Measurements from ENCODE around the gene C15orf61. TPM values are rescaled to one million over a fixed set of nuclear protein-coding genes. Genes with fewer than 3 reads are reported as not detected.

C15orf61 gene
- total RNA-seq, 2 experiments from 2014 or later = 5.4 to 5.7 TPM

GRCh38 chr15:67520321-67521028, 456 bp upstream of the C15orf61 start:
- Mint-ChIP-seq H3K4me3 (peak overlapping the region; percentile 82), H3K27me3 (ENCODE audit: low read depth) (no peaks in the 10 kb centered on the region), H3K27ac (peak overlapping the region; percentile 92), H3K9me3 (ENCODE audit: insufficient read depth) (no peaks in the 10 kb centered on the region), H3K36me3 (ENCODE audit: low read depth) (peaks cover 5% of the 10 kb centered on the region), H3K4me1 (ENCODE audit: low read depth) (peaks cover 24% of the 10 kb centered on the region)
- DNase-seq (no peak), ATAC-seq (peak; percentile 12)
- ChIA-PET CTCF (interaction anchor here (0.7 to 2.2 kb wide), 6 partner anchors 9 to 315 kb away, joined by 3 to 7 read pairs (median 4); no protein-coding TSS in a partner anchor), POLR2A (interaction anchor here (0.8 to 2.1 kb wide), 5 partner anchors 9 to 321 kb away, joined by 3 to 11 read pairs (median 3); partner anchors contain the start of gene MAP2K5)

- Mint-ChIP-seq H3K9me3 (ENCODE audit: insufficient read depth) (no peaks in the 10 kb centered on the region), H3K36me3 (ENCODE audit: low read depth) (peaks cover 10% of the 10 kb centered on the region), H3K4me3 (peak overlapping the region; percentile 87), H3K27ac (peak overlapping the region; percentile 94), H3K27me3 (ENCODE audit: low read depth) (no peaks in the 10 kb centered on the region), H3K4me1 (ENCODE audit: low read depth) (peaks cover 24% of the 10 kb centered on the region)
- ChIA-PET POLR2A (interaction anchor here (0.6 to 2.1 kb wide), 5 partner anchors 20 to 460 kb away, joined by 3 to 11 read pairs (median 3); partner anchors contain the start of gene MAP2K5), CTCF (interaction anchor here (1.2 to 2.2 kb wide), 5 partner anchors 8 to 314 kb away, joined by 3 to 7 read pairs (median 4); partner anchors contain the start of gene MAP2K5)
- no peak for DNase-seq
- ATAC-seq = no peak
Observed at GRCh38 chr15:67521783-67522568, 1.0 kb downstream of the C15orf61 start.

DNA sequence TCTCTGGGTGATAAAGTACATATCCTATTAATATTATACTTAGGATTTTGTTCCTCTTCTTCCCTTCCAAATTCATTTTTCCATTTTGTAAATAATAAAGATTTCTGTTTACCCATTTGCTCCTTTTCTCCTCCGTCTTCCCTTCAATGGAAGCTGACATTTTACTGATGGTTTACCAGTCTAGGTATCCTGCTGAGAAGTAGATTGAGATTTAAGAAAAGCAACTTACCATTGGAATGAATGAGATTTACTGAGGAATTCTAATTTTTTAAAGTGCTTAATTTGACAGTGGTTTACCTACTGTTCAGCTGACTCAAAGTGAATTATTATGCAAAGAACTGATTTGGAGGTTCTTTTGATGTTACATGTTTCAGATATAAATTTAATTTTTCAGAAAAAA, 2.4 kb downstream of the C15orf61 start:
- DNase-seq (no peak), ATAC-seq (no peak)
- CTCF ChIA-PET = interaction anchor here (0.5 to 1.3 kb wide), 2 partner anchors 312 to 593 kb away, joined by 3 to 6 read pairs; no protein-coding TSS in a partner anchor
- Mint-ChIP-seq H3K4me3 (peak overlapping the region; percentile 15), H3K36me3 (ENCODE audit: low read depth) (peaks cover 19% of the 10 kb centered on the region), H3K27ac (no peak overlapping the region), H3K27me3 (ENCODE audit: low read depth) (no peaks in the 10 kb centered on the region), H3K4me1 (ENCODE audit: low read depth) (peaks cover 24% of the 10 kb centered on the region), H3K9me3 (ENCODE audit: insufficient read depth) (no peaks in the 10 kb centered on the region)
- POLR2A ChIA-PET = no interaction called here

DNA sequence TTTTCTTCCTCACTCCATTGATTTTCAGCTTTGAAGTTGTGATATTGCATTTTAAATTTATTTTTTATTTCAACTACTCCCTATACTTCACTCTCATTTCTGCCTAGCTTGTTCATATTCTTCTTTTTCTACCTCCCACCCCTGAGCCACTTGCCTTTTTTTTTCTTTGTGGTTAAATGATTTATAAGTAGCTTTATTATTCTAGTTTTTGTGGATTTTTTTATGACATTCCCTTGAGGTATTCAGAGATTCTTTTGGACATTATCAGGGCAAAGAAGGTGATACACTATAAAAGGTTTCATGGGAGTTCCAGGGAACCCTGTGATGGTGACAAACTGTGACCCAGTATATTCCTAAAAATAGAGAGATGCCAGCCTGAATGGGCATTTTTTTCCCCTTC, 3.3 kb downstream of the C15orf61 start:
- ChIA-PET POLR2A (no interaction called here), CTCF (interaction anchor here (1.3 kb wide), 1 partner anchor 312 kb away, joined by 6 read pairs; no protein-coding TSS in a partner anchor)
- DNase-seq (no peak), ATAC-seq (no peak)
- Mint-ChIP-seq H3K9me3 (ENCODE audit: insufficient read depth) (no peaks in the 10 kb centered on the region), H3K4me3 (no peak overlapping the region), H3K36me3 (ENCODE audit: low read depth) (peaks cover 23% of the 10 kb centered on the region), H3K27ac (no peak overlapping the region), H3K27me3 (ENCODE audit: low read depth) (no peaks in the 10 kb centered on the region), H3K4me1 (ENCODE audit: low read depth) (peaks cover 24% of the 10 kb centered on the region)

DNA sequence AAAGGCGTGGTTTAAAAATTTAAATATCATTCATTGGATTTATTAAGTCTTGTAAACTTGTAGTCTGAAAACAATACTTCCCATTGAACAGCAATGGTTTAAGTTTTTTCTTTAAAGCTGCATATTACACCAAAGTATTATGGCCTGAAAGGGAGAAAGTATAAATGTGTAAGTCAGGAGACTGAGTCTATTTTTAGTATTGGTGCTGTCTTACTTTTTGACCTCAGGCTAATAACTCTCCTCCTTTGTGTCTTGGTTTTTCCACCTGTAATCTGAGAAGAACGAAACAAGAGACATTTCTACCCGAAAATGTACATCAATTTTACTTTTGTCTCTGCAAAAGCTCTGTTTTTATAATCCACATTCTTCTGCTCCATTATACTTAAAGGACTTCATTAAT, 7.6 kb downstream of the C15orf61 start:
- Mint-ChIP-seq H3K36me3 (ENCODE audit: low read depth) (peaks cover 22% of the 10 kb centered on the region), H3K9me3 (ENCODE audit: insufficient read depth) (no peaks in the 10 kb centered on the region), H3K27me3 (ENCODE audit: low read depth) (no peaks in the 10 kb centered on the region), H3K27ac (no peak overlapping the region), H3K4me3 (no peak overlapping the region), H3K4me1 (ENCODE audit: low read depth) (peaks cover 3% of the 10 kb centered on the region)
- POLR2A ChIA-PET = no interaction called here
- ATAC-seq = no peak
- CTCF ChIA-PET = interaction anchor here (1.9 to 2.3 kb wide), 2 partner anchors 8 to 25 kb away, joined by 4 to 7 read pairs; partner anchors contain the start of gene C15orf61
- DNase-seq = no peak

DNA sequence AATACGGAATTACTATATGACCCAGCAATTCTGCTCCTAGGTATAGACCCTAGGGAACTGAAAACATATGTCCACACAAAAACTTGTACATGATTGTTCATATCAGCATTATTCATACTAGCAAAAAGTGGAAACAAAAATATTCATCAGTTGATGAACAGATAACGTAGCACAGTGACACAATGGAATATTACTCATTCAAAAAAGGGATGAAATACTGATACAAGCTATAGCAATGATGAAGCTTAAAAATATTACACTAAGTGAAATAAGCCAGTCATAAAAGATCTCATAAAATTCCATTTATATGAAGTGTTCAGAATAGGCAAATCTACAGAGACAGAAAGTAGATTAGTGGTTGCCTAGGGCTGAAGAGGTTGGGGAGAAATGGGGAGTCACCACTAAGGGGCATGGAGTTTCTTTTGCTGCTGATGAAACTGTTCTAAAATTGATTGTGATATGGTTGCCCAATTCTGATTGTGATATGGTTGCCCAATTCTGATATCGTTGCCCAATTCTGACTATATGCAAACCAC, 10.5 kb downstream of the C15orf61 start:
- no peak overlapping the region for H3K4me3 Mint-ChIP-seq
- H3K4me1 Mint-ChIP-seq (ENCODE audit: low read depth) = peaks cover 3% of the 10 kb centered on the region
- ChIA-PET CTCF (no interaction called here), POLR2A (interaction anchor here (0.9 kb wide), 1 partner anchor 523 kb away, joined by 3 read pairs; the partner anchor contains the start of gene PIAS1)
- H3K9me3 Mint-ChIP-seq (ENCODE audit: insufficient read depth) = no peaks in the 10 kb centered on the region
- DNase-seq = no peak
- peaks cover 21% of the 10 kb centered on the region for H3K36me3 Mint-ChIP-seq (ENCODE audit: low read depth)
- no peak overlapping the region for H3K27ac Mint-ChIP-seq
- H3K27me3 Mint-ChIP-seq (ENCODE audit: low read depth) = no peaks in the 10 kb centered on the region
- no peak for ATAC-seq

GRCh38 chr15:67533873-67534272, 12.9 kb downstream of the C15orf61 start:
- no peaks in the 10 kb centered on the region for H3K27me3 Mint-ChIP-seq (ENCODE audit: low read depth)
- POLR2A ChIA-PET = no interaction called here
- no peak overlapping the region for H3K4me3 Mint-ChIP-seq
- DNase-seq (no peak), ATAC-seq (no peak)
- peaks cover 7% of the 10 kb centered on the region for H3K4me1 Mint-ChIP-seq (ENCODE audit: low read depth)
- peaks cover 2% of the 10 kb centered on the region for H3K9me3 Mint-ChIP-seq (ENCODE audit: insufficient read depth)
- H3K36me3 Mint-ChIP-seq (ENCODE audit: low read depth) = peaks cover 3% of the 10 kb centered on the region
- no peak overlapping the region for H3K27ac Mint-ChIP-seq
- CTCF ChIA-PET = no interaction called here

GRCh38 chr15:67534360-67534759, 13.4 kb downstream of the C15orf61 start:
- H3K4me3 Mint-ChIP-seq = no peak overlapping the region

GRCh38 chr15:67537771-67538170, 16.8 kb downstream of the C15orf61 start:
- peaks cover 2% of the 10 kb centered on the region for H3K36me3 Mint-ChIP-seq (ENCODE audit: low read depth)
- CTCF ChIA-PET = no interaction called here
- POLR2A ChIA-PET = interaction anchor here (0.6 kb wide), 1 partner anchor 286 kb away, joined by 3 read pairs; no protein-coding TSS in a partner anchor

More at GRCh38 chr15:67534360-67534759, 13.4 kb downstream of the C15orf61 start:
- no peak overlapping the region for H3K27ac Mint-ChIP-seq
- CTCF ChIA-PET = no interaction called here
- POLR2A ChIA-PET = no interaction called here
- H3K4me1 Mint-ChIP-seq (ENCODE audit: low read depth) = peaks cover 12% of the 10 kb centered on the region
- peaks cover 5% of the 10 kb centered on the region for H3K36me3 Mint-ChIP-seq (ENCODE audit: low read depth)
- ATAC-seq (no peak), DNase-seq (no peak)
- peaks cover 4% of the 10 kb centered on the region for H3K9me3 Mint-ChIP-seq (ENCODE audit: insufficient read depth)
- H3K27me3 Mint-ChIP-seq (ENCODE audit: low read depth) = no peaks in the 10 kb centered on the region

DNA sequence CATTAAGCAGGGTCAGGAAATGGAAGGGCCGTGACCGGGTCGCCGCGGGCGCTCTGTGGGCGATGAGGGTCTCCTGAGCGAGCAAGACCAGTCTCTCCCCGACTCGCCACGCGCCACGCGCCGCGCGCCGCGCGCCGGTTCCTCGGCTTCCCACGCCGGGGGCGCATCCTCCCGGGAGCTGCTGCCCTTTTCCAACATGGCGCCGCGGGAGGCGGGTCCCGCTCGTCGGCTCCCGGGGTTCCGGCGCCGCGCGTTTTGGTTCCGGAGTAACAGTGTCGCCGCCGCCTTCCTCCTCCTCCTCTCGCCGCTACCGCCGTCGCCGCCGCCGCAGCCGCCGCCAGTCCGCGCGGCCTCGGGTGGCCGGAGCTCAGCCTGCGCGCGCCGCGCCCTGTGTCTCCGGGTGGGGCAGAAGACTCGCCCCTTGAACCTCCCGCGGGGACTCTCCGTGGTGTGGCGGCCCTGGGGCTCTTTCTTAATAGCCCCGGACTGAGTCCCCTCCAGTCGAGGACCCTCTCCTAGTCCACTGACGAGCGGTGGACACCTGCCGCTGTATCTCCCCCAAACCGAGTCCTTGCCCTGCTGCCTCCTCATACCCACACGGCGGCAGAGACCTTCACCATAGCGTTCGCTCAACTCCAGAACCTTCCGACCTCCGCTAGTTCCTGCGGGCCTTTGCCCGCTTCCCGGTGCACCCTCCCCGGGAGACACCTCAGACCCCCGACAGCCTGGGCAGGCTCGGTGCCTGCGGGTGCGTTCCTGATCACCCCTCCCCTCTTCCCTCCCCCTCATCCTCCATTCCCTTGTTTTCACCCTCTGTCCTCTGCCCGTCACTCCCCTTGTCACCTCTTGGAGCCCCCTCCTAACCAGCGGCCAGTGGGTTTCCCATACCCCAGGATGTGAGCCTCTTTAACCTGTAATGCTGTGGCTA, 21.8 kb downstream of the C15orf61 start, which contains the start of gene MAP2K5:
Gene MAP2K5 (plus strand): TSS at position 284 of the 928 bp plus-strand sequence. CDS start 633 bp downstream, at position 917.
- peak; percentile 84 for ATAC-seq
- Mint-ChIP-seq H3K4me3 (peak within 1 kb of the TSS; percentile 94), H3K9me3 (ENCODE audit: insufficient read depth) (peaks cover 4% of the 10 kb centered on the region), H3K27me3 (ENCODE audit: low read depth) (no peaks in the 10 kb centered on the region), H3K36me3 (ENCODE audit: low read depth) (peaks cover 17% of the 10 kb centered on the region), H3K27ac (peak within 1 kb of the TSS; percentile 98), H3K4me1 (ENCODE audit: low read depth) (peaks cover 55% of the 10 kb centered on the region)
- ChIA-PET CTCF (interaction anchor here (0.8 kb wide), 2 partner anchors 21 to 41 kb away, joined by 3 read pairs; no protein-coding TSS in a partner anchor), POLR2A (interaction anchor here (0.6 to 1.6 kb wide), 6 partner anchors 11 to 281 kb away, joined by 3 to 11 read pairs (median 4); partner anchors contain the start of gene C15orf61)
- DNase-seq = peak; percentile 84

More at GRCh38 chr15:67537771-67538170, 16.8 kb downstream of the C15orf61 start:
- peak overlapping the region; percentile 1 for H3K27ac Mint-ChIP-seq
- H3K9me3 Mint-ChIP-seq (ENCODE audit: insufficient read depth) = peaks cover 4% of the 10 kb centered on the region
- H3K4me3 Mint-ChIP-seq = no peak overlapping the region
- ATAC-seq (no peak), DNase-seq (no peak)
- peaks cover 29% of the 10 kb centered on the region for H3K4me1 Mint-ChIP-seq (ENCODE audit: low read depth)
- no peaks in the 10 kb centered on the region for H3K27me3 Mint-ChIP-seq (ENCODE audit: low read depth)
